GM23248 (cell line): Measurements from ENCODE around the gene THSD7A. TPM values are rescaled to one million over a fixed set of nuclear protein-coding genes. Genes with fewer than 3 reads are reported as not detected.

Source experiments
- DNase-seq: peaks from one replicate; pipeline ENCODE4 v3.0.0-alpha.2; 2015
- H2AFZ ChIP-seq: fragments of 200-600 bp; sonication (generic); 2 replicates; pipeline ENCODE4 v1.6.1; 2016; ENCODE audit warnings: antibody characterized with exemption
- H3F3A ChIP-seq: fragments of 200-600 bp; sonication (generic); 2 replicates; pipeline ENCODE4 v1.6.1; 2016; ENCODE audit warnings: mild to moderate bottlenecking, antibody characterized with exemption, mixed run types; ENCODE audit not compliant: insufficient read depth
- H3K27ac ChIP-seq: fragments of 200-600 bp; sonication (generic); 2 replicates; pipeline ENCODE4 v1.5.1; 2016; ENCODE audit warnings: mild to moderate bottlenecking
- H3K27me3 ChIP-seq: fragments of 200-600 bp; sonication (generic); replicated peaks from 2 replicates; pipeline ENCODE4 v1.6.1; 2016; ENCODE audit warnings: mild to moderate bottlenecking; ENCODE audit not compliant: insufficient read depth
- H3K36me3 ChIP-seq: fragments of 200-600 bp; sonication (generic); 2 replicates; pipeline ENCODE4 v1.6.1; 2016; ENCODE audit warnings: low read depth, mild to moderate bottlenecking
- H3K4me1 ChIP-seq: fragments of 200-600 bp; sonication (generic); 2 replicates; pipeline ENCODE4 v1.6.1; 2016; ENCODE audit warnings: mild to moderate bottlenecking; ENCODE audit not compliant: insufficient read depth
- H3K4me2 ChIP-seq: fragments of 200-600 bp; sonication (generic); one replicate; pipeline ENCODE4 v1.6.1; 2016; ENCODE audit warnings: mild to moderate bottlenecking; ENCODE audit not compliant: unreplicated experiment
- H3K4me3 ChIP-seq: fragments of 200-600 bp; sonication (generic); 2 replicates; pipeline ENCODE4 v1.5.1; 2016; ENCODE audit warnings: mild to moderate bottlenecking
- H3K79me2 ChIP-seq: fragments of 200-600 bp; sonication (generic); 2 replicates; pipeline ENCODE4 v1.6.1; 2016; ENCODE audit warnings: mild to moderate bottlenecking; ENCODE audit not compliant: insufficient read depth
- H3K9ac ChIP-seq: fragments of 200-600 bp; sonication (generic); 2 replicates; pipeline ENCODE4 v1.6.1; 2016; ENCODE audit warnings: mild to moderate bottlenecking
- H3K9me2 ChIP-seq: fragments of 200-600 bp; sonication (generic); 2 replicates; pipeline ENCODE4 v1.6.1; 2016; ENCODE audit warnings: mixed run types, mild to moderate bottlenecking, moderate library complexity; ENCODE audit not compliant: insufficient read depth
- H3K9me3 ChIP-seq: fragments of 200-600 bp; sonication (generic); one replicate; pipeline ENCODE4 v1.6.1; 2017; ENCODE audit warnings: low read depth
- H4K20me1 ChIP-seq: fragments of 200-600 bp; sonication (generic); 2 replicates; pipeline ENCODE4 v1.6.0; 2016; ENCODE audit not compliant: insufficient read depth
- EZH2 ChIP-seq: fragments of 200-600 bp; sonication (generic); IDR thresholded peaks from 2 replicates; pipeline ENCODE4 v1.6.1; 2018; ENCODE audit warnings: antibody characterized with exemption, mild to moderate bottlenecking; ENCODE audit not compliant: insufficient read depth, poor library complexity, severe bottlenecking
- EZH2phosphoT487 ChIP-seq: fragments of 200-600 bp; sonication (generic); IDR thresholded peaks from 2 replicates; pipeline ENCODE4 v1.6.1; 2018; ENCODE audit warnings: antibody characterized with exemption, moderate library complexity, mild to moderate bottlenecking, low read depth; ENCODE audit not compliant: insufficient read depth
- WGBS, 2 experiments: methylation state at CpG; one replicate each; pipeline ENCODE4 v1.1.6; 2015 to 2017; ENCODE audit warnings: low lambda C conversion rate in 2 of 2, low coverage in 1 of 2; ENCODE audit errors: missing lambda C conversion rate in 2 of 2; 5-methylcytosine and 5-hydroxymethylcytosine counted together
- in situ Hi-C: fragments of 300-500 bp; cut with MboI; formaldehyde crosslinking; loops from 2 replicates; pipeline ENCODE4 v1.15.0; 2020
- polyA plus RNA-seq: library from polyadenylated mRNA; unstranded; fragments of >200 nt; fragmentation: Nextera tagmentation; extraction: Ambion mirVana; gene quantifications from 2 replicates; pipeline ENCODE4 v1.2.1, GENCODE V29; 2016
- total RNA-seq: library from RNA; depleted of rRNA; stranded (reverse); fragments of >200 nt; shearing (Covaris generic); gene quantifications from 2 replicates; pipeline ENCODE4 v1.2.3, GENCODE V29; 2014

THSD7A gene
- total and polyA plus RNA-seq, 2 experiments from 2014 or later: not detected

DNA sequence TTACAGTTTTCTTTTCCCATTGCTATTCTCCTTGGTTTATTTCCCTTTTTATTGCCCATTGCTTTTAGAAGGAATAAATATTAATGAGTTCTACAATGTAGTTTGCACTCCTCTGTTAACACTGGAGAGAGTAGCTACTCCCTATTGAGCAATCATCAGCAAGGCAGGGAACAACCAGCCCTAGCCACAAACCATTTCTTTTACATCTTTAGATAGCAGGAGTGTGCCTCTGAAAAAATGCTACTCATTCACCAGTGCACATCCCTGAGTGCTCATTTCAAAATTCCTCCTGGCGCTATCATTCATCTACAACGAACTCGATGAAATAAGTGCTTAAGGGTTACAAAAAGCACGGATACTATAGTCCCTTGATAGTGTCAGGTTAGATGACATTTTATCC lies 252.9 kb downstream of the THSD7A start:
- Histone ChIP-seq H3K36me3 (no peaks in the 10 kb centered on the region), H3K4me1 (no peaks in the 10 kb centered on the region), H3K27ac (no peak overlapping the region), H3K27me3 (no peaks in the 10 kb centered on the region), H4K20me1 (no peaks in the 10 kb centered on the region), H3K9me2 (no peaks in the 10 kb centered on the region), H3K4me2 (no peak overlapping the region), H3F3A (no peaks in the 10 kb centered on the region), H2AFZ (no peak overlapping the region), H3K4me3 (no peak overlapping the region), H3K9me3 (no peaks in the 10 kb centered on the region), H3K79me2 (no peaks in the 10 kb centered on the region), H3K9ac (no peak overlapping the region)
- WGBS, 2 experiments: 69% methylated on average over 4 of the region's 4 CpGs
- in situ Hi-C loops: no loop called here
- DNase-seq: no peak
- TF ChIP-seq EZH2: no peak
- TF ChIP-seq EZH2phosphoT487: no peak

DNA sequence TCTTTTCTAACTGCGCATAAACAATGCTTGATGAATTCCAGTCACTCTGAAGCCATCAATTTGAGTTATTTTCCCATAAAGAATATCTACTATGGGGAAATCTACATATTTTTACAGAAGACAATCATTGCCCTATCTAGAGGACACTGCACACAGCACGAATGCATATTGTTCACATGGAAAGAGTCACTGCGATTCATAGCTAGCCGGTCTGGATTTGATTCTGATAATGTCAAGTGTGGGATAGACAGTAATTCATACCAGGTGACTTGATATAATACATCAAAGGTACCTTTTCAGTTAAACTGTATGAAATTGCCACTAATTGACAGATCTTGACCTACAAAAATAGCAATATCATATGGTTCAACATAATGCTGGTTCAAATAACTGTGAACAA lies 255.7 kb downstream of the THSD7A start:
- Histone ChIP-seq H4K20me1 (no peaks in the 10 kb centered on the region), H3K4me1 (no peaks in the 10 kb centered on the region), H3K27ac (no peak overlapping the region), H3K36me3 (no peaks in the 10 kb centered on the region), H3K4me2 (no peak overlapping the region), H3K79me2 (no peaks in the 10 kb centered on the region), H3F3A (no peaks in the 10 kb centered on the region), H2AFZ (no peak overlapping the region), H3K9ac (no peak overlapping the region), H3K9me3 (no peaks in the 10 kb centered on the region), H3K9me2 (no peaks in the 10 kb centered on the region), H3K27me3 (no peaks in the 10 kb centered on the region), H3K4me3 (no peak overlapping the region)
- no peak for DNase-seq
- TF ChIP-seq EZH2phosphoT487 (no peak), EZH2 (no peak)
- 44 to 53% methylated on average over 4 of the region's 4 CpGs for WGBS, 2 experiments
- in situ Hi-C loops: no loop called here

DNA sequence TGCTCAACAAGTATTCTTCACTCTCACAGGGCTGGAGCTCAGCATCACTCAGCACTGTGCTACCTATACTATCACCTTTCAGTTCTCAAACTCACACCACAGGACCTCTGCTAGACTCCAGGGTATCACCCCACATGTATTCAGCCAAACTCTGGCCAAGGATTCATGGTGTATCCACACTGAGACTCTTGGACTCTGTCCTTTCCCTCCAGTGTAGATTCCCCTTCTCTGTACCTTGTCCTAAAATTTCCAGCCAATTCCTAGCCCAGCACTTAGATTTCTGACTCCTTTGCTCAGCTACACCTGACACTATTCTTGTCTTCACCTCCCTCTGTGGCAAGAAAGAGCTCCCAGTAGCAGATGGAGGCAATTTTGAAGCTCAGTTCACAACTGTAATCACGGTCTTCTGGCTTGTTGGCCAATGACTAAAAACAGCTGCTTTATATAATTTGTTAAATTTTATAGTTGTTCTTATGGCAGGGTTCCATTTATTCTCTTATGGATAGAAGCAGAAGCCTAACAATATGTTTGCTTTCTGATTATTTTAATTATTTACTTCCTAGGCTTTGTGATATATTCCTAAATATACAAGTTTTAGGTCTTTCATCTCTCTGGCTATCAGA lies 258.8 kb downstream of the THSD7A start:
- Histone ChIP-seq H4K20me1 (no peaks in the 10 kb centered on the region), H3K4me1 (no peaks in the 10 kb centered on the region), H3K9me3 (no peaks in the 10 kb centered on the region), H3F3A (no peaks in the 10 kb centered on the region), H3K27me3 (no peaks in the 10 kb centered on the region), H3K4me2 (no peak overlapping the region), H3K4me3 (no peak overlapping the region), H3K9ac (no peak overlapping the region), H3K36me3 (no peaks in the 10 kb centered on the region), H2AFZ (no peak overlapping the region), H3K9me2 (no peaks in the 10 kb centered on the region), H3K27ac (no peak overlapping the region), H3K79me2 (no peaks in the 10 kb centered on the region)
- 20 to 32% methylated on average over 1 of the region's 1 CpG for WGBS, 2 experiments
- no peak for DNase-seq
- no peak for TF ChIP-seq EZH2
- in situ Hi-C loops: no loop called here

DNA sequence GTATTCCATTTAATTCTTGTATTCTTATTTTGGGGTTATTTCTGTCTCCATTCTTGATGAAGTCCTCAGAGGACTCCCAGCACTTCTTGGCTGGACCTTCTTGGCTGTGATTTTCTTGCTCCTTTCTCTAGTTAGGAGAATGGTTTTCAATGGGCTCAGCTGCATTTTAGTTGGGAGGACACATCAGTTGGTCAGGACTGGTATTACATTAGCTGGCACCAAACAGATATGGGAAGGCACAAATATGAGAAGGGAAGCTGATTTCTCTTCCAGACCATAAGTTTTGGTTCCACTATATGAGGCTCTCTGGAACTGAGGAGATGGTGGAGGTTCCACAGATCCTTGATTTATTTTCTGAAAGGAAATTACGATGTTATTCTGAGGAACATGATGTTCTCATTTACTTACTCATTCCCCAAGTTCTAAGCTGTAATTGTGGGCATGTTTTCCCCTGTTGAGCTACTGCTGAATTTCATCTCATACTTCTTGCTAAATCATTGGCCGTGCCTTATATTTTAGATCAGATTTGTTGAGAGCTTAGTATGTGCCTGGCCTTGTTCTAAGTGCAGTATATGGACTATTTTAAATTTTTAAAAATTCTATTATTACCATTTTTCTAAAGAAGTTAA lies 261.0 kb downstream of the THSD7A start:
- Histone ChIP-seq H3K27ac (no peak overlapping the region), H3K4me3 (no peak overlapping the region), H4K20me1 (no peaks in the 10 kb centered on the region), H3K9me3 (no peaks in the 10 kb centered on the region), H3K4me1 (no peaks in the 10 kb centered on the region), H2AFZ (no peak overlapping the region), H3K27me3 (no peaks in the 10 kb centered on the region; the same call in 1 of the 2 replicates), H3K4me2 (no peak overlapping the region), H3F3A (no peaks in the 10 kb centered on the region), H3K9me2 (no peaks in the 10 kb centered on the region), H3K36me3 (no peaks in the 10 kb centered on the region), H3K9ac (no peak overlapping the region), H3K79me2 (no peaks in the 10 kb centered on the region)
- 3% methylated on average over 2 of the region's 2 CpGs for WGBS, 2 experiments
- in situ Hi-C loops: no loop called here
- TF ChIP-seq EZH2phosphoT487 (no peak), EZH2 (no peak)
- DNase-seq: peak; percentile 1

DNA sequence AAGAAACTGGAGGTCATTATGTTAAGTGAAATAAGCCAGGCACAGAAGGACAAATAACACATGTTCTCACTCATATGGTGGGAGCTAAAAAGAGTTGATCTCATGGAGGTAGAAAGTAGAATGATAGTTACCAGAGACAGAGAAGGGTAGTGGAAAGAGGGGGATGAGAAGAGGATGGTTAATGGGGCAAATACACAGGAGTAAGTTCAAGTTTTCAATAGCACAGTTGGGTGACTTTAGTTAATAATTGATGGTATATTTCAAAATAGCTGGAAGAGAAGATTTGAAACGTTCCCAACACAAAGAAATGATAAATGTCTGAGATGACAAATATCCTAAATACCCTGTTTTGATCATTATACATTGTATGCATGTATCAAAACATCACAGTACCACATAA lies 261.8 kb downstream of the THSD7A start:
- Histone ChIP-seq H3F3A (no peaks in the 10 kb centered on the region), H3K4me2 (no peak overlapping the region), H4K20me1 (no peaks in the 10 kb centered on the region), H3K79me2 (no peaks in the 10 kb centered on the region), H3K36me3 (no peaks in the 10 kb centered on the region), H2AFZ (no peak overlapping the region), H3K9ac (no peak overlapping the region), H3K27ac (no peak overlapping the region), H3K9me3 (no peaks in the 10 kb centered on the region), H3K27me3 (no peaks in the 10 kb centered on the region; the same call in 1 of the 2 replicates), H3K4me1 (no peaks in the 10 kb centered on the region), H3K4me3 (no peak overlapping the region), H3K9me2 (no peaks in the 10 kb centered on the region)
- in situ Hi-C loops: no loop called here
- TF ChIP-seq EZH2phosphoT487 (no peak), EZH2 (no peak)
- DNase-seq: no peak
- WGBS, 2 experiments: 0% methylated on average over 1 of the region's 1 CpG
